K562 (cell line): Measurements from ENCODE around the gene TTBK2. TPM values are rescaled to one million over a fixed set of nuclear protein-coding genes. Genes with fewer than 3 reads are reported as not detected.

Experiments used
- ATAC-seq: fragments of 200-7000 bp; cut with Tn5 transposase; 3 replicates; pipeline ENCODE4 v1.9.1; 2020; ENCODE audit warnings: moderate library complexity
- BruUV-seq: library from RNA; stranded (reverse); fragments of 400-500 nt; replicated peaks from 2 replicates; lab custom pipeline; 2021; lab: Mats Ljungman, UMichigan
- CTCF ChIA-PET: fragments of 300-600 bp; formaldehyde crosslinking; extraction: SDS; loops from one replicate; lab custom pipeline; 2021; ENCODE audit warnings: low intra/inter-chr PET ratio; lab: Yijun Ruan, JAX
- POLR2A ChIA-PET: fragments of 300-600, 350-650 bp; sonication (Branson Sonifier 250); formaldehyde crosslinking; extraction: SDS; loops from one replicate; lab custom pipeline; 2021; ENCODE audit warnings: antibody characterized with exemption, inconsistent platforms; lab: Yijun Ruan, JAX
- DNase-seq, 4 experiments: peaks; one replicate each; pipeline versions ENCODE4 v3.0.0 to v3.0.0-alpha.2; 2011 to 2018; ENCODE audit warnings: low spot score in 3 of 4, mixed read lengths in 3 of 4; ENCODE audit errors: extremely low read depth in 1 of 4
- FAIRE-seq: peaks from 2 replicates; lab custom pipeline; 2011; peaks lifted over from hg19 to GRCh38; lab: Jason Lieb, UNC
- H2AFZ ChIP-seq: 2 replicates; pipeline ENCODE4 v1.6.0; 2011; ENCODE audit warnings: low read depth, low read length, control low read depth, inconsistent platforms
- H3K27ac ChIP-seq: fragments of 200-600 bp; 3 replicates; pipeline ENCODE4 v1.8.0; 2011; ENCODE audit warnings: low read depth, mild to moderate bottlenecking, control low read depth, inconsistent platforms, low read length, moderate library complexity, mixed read lengths; ENCODE audit errors: extremely low read depth
- H3K27me3 ChIP-seq, 2 experiments: fragments of 300-600 bp in 1 of 2; 2 replicates in 1 of 2; 3 replicates in 1 of 2; pipeline versions ENCODE4 v1.6.0 to v1.8.0; 2011; ENCODE audit warnings: inconsistent platforms in 2 of 2, low read length in 2 of 2, mild to moderate bottlenecking in 1 of 2, mixed read lengths in 1 of 2, moderate library complexity in 1 of 2; ENCODE audit not compliant: control insufficient read depth in 2 of 2, insufficient read depth in 2 of 2
- H3K36me3 ChIP-seq: fragments of 300-600 bp; 3 replicates; pipeline ENCODE4 v1.8.0; 2011; ENCODE audit warnings: mild to moderate bottlenecking, low read length, inconsistent platforms; ENCODE audit not compliant: control insufficient read depth, insufficient read depth
- H3K4me1 ChIP-seq, 2 experiments: fragments of 200-600 bp in 1 of 2; replicated peaks in 1 of 2; 2 replicates in 1 of 2; 3 replicates in 1 of 2; pipeline versions ENCODE4 v1.5.1 to v1.8.0; 2011; ENCODE audit warnings: inconsistent platforms in 2 of 2, low read length in 2 of 2, mild to moderate bottlenecking in 1 of 2, mixed read lengths in 1 of 2, moderate library complexity in 1 of 2; ENCODE audit not compliant: control insufficient read depth in 2 of 2, insufficient read depth in 2 of 2
- H3K4me2 ChIP-seq: 2 replicates; pipeline ENCODE4 v1.6.1; 2011; ENCODE audit warnings: low read length, control low read depth, inconsistent platforms, mixed read lengths; ENCODE audit not compliant: insufficient read depth
- H3K4me3 ChIP-seq: fragments of 200-600 bp; sonication (generic), shearing (Covaris generic); 2 replicates; pipeline ENCODE4 v1.5.1; 2016; ENCODE audit warnings: control low read depth, inconsistent platforms
- H3K79me2 ChIP-seq: fragments of 200-600 bp; 3 replicates; pipeline ENCODE4 v1.8.0; 2011; ENCODE audit warnings: low read length, inconsistent platforms; ENCODE audit not compliant: control insufficient read depth, insufficient read depth
- H3K9ac ChIP-seq, 2 experiments: 2 replicates each; pipeline versions ENCODE4 v1.6.0 to v1.6.1; 2011; ENCODE audit warnings: low read depth in 2 of 2, low read length in 2 of 2, control low read depth in 1 of 2, inconsistent platforms in 1 of 2, mild to moderate bottlenecking in 1 of 2, mixed read lengths in 1 of 2; ENCODE audit not compliant: insufficient read depth in 1 of 2
- H3K9me1 ChIP-seq: one replicate; pipeline ENCODE4 v1.6.0; 2011; ENCODE audit warnings: inconsistent platforms, mild to moderate bottlenecking, low read length, moderate library complexity; ENCODE audit not compliant: control insufficient read depth, insufficient read depth
- H3K9me3 ChIP-seq: replicated peaks from 2 replicates; pipeline ENCODE4 v1.5.1; 2011; ENCODE audit warnings: low read depth, low read length, inconsistent platforms; ENCODE audit not compliant: control insufficient read depth, insufficient read depth
- H4K20me1 ChIP-seq: replicated peaks from 2 replicates; pipeline ENCODE4 v1.6.1; 2011; ENCODE audit warnings: low read length, inconsistent platforms, mixed read lengths; ENCODE audit not compliant: control insufficient read depth, insufficient read depth
- ATF3 ChIP-seq, 2 experiments: fragments of 450-650 bp in 1 of 2; sonication (generic) in 1 of 2; formaldehyde crosslinking in 1 of 2; IDR thresholded peaks in 1 of 2; conservative IDR thresholded peaks in 1 of 2; 2 replicates each; pipeline versions ENCODE4 v1.6.1 to v1.8.1; 2016 to 2023; ENCODE audit warnings: mild to moderate bottlenecking in 2 of 2, moderate library complexity in 2 of 2, inconsistent platforms in 1 of 2, missing genetic modification reagents in 1 of 2
- BMI1 ChIP-seq: fragments of 150-350 bp; IDR thresholded peaks from 2 replicates; pipeline ENCODE4 v1.6.1; 2014; ENCODE audit warnings: low read length
- CSDE1 ChIP-seq, 2 experiments: fragments of 450-650 bp; IDR thresholded peaks; 2 replicates each; pipeline ENCODE4 v1.6.1; 2016; ENCODE audit warnings: mild to moderate bottlenecking in 1 of 2
- DDX20 ChIP-seq: fragments of 450-650 bp; IDR thresholded peaks from 2 replicates; pipeline ENCODE4 v1.6.1; 2016; ENCODE audit warnings: missing genetic modification characterization, low read depth, mild to moderate bottlenecking, missing compliant biosample characterization, moderate library complexity
- MAZ ChIP-seq, 2 experiments: fragments of 450-650 bp in 1 of 2; sonication (generic) in 1 of 2; formaldehyde crosslinking; IDR thresholded peaks in 1 of 2; conservative IDR thresholded peaks in 1 of 2; 2 replicates each; pipeline versions ENCODE4 v1.4.0 to v1.5.0; 2020; ENCODE audit warnings: mild to moderate bottlenecking in 1 of 2, missing genetic modification reagents in 1 of 2
- MBD2 ChIP-seq: sonication (generic); IDR thresholded peaks from 2 replicates; pipeline ENCODE4 v1.6.1; 2016; ENCODE audit warnings: low read depth, borderline replicate concordance
- RCOR1 ChIP-seq, 2 experiments: IDR thresholded peaks; 2 replicates each; pipeline ENCODE4 v1.6.1; 2012; ENCODE audit warnings: low read depth in 2 of 2, low read length in 2 of 2, borderline replicate concordance in 1 of 2, improper control_type of control experiment in 1 of 2
- SIX5 ChIP-seq, 2 experiments: IDR thresholded peaks; 2 replicates each; pipeline ENCODE4 v1.6.1; 2011; ENCODE audit warnings: low read length in 2 of 2, borderline replicate concordance in 1 of 2, low read depth in 1 of 2, mild to moderate bottlenecking in 1 of 2, moderate library complexity in 1 of 2; ENCODE audit not compliant: insufficient read depth in 1 of 2
- SP2 ChIP-seq: IDR thresholded peaks from 2 replicates; pipeline ENCODE4 v1.6.1; 2011; ENCODE audit warnings: mild to moderate bottlenecking, low read depth, low read length, moderate library complexity; ENCODE audit not compliant: poor library complexity, severe bottlenecking; ENCODE audit errors: extremely low read depth
- VEZF1 ChIP-seq: fragments of 200-800 bp; sonication (Bioruptor generic); IDR thresholded peaks from 2 replicates; pipeline ENCODE4 v1.6.1; 2017; ENCODE audit warnings: missing genetic modification characterization, missing compliant biosample characterization
- ZNF175 ChIP-seq: fragments of 200-800 bp; sonication (Bioruptor generic); IDR thresholded peaks from 2 replicates; pipeline ENCODE4 v1.6.1; 2016; ENCODE audit warnings: low read depth, mild to moderate bottlenecking, missing genetic modification characterization, missing compliant biosample characterization
- ZNF395 ChIP-seq: fragments of 200-800 bp; sonication (Bioruptor generic); IDR thresholded peaks from 2 replicates; pipeline ENCODE4 v1.6.1; 2017; ENCODE audit warnings: missing genetic modification characterization, missing compliant biosample characterization
- WGBS: fragments of 100-300 bp; shearing (Covaris generic); methylation state at CpG from one replicate; pipeline ENCODE4 v1.1.6; 2016; ENCODE audit warnings: low coverage, mixed read lengths; ENCODE audit not compliant: insufficient coverage; ENCODE audit errors: missing lambda C conversion rate; 5-methylcytosine and 5-hydroxymethylcytosine counted together
- in situ Hi-C: fragments of 300-500 bp; cut with MboI; formaldehyde crosslinking; loops from 4 replicates; pipeline ENCODE4 v1.15.0; 2018; ENCODE audit warnings: inconsistent platforms, mixed read lengths
- intact Hi-C: fragments of 100-400 bp; cut with micrococcal nuclease; formaldehyde crosslinking; loops from 2 replicates; pipeline ENCODE4 v1.14.2; 2022
- polyA plus RNA-seq, 8 experiments: library from polyadenylated mRNA; depleted of rRNA in 4 of 8; stranded (reverse) in 5 of 8; unstranded in 3 of 8; fragments of >200 nt; fragmentation: Nextera tagmentation in 2 of 8; fragmentation: Illumina TruSeq in 1 of 8; extraction: Ambion mirVana in 2 of 8; extraction: Trizol in 1 of 8; gene quantifications; 2 replicates each; pipeline versions ENCODE4 v1.2.1 to v1.2.3, GENCODE V29; 2011 to 2014; ENCODE audit warnings: inconsistent platforms in 1 of 8, missing spikeins in 1 of 8
- total RNA-seq, 7 experiments: library from RNA; depleted of rRNA in 6 of 7; stranded (reverse); fragments of >200 nt in 6 of 7; fragmentation: Illumina TruSeq in 2 of 7; extraction: Trizol in 2 of 7; gene quantifications; 2 replicates each; pipeline versions ENCODE4 v1.2.1 to v1.2.3, GENCODE V29; 2011 to 2021; ENCODE audit warnings: low replicate concordance in 1 of 7

TTBK2 gene
- total and polyA plus RNA-seq, 9 of the 15 experiments (the other 6 are each of a cell fraction or from before 2014, with no cell fraction given) = 0.89 to 8.0 (median 4.8) TPM

- Histone ChIP-seq H3K4me1 (no peaks in the 10 kb centered on the region), H3K9ac (no peak overlapping the region), H3K4me3 (no peak overlapping the region), H3K27me3 (no peaks in the 10 kb centered on the region), H3K27ac (no peak overlapping the region), H4K20me1 (no peaks in the 10 kb centered on the region), H2AFZ (no peak overlapping the region), H3K36me3 (no peaks in the 10 kb centered on the region), H3K9me3 (no peaks in the 10 kb centered on the region), H3K4me2 (no peak overlapping the region), H3K79me2 (no peaks in the 10 kb centered on the region)
- intact Hi-C loops (no loop called here), in situ Hi-C loops (no loop called here)
- FAIRE-seq (no peak), DNase-seq (no peak)
- BruUV-seq = no TSS peak
- 46% methylated on average over 2 of the region's 2 CpGs for WGBS
- no peak for TF ChIP-seq BMI1
- no peak for TF ChIP-seq SIX5 (IDR thresholded peaks at IDR 0.05; ENCODE audit: borderline replicate concordance in 1 of 2, insufficient read depth in 1 of 2, low read depth in 1 of 2, low read length in 2 of 2)
- no peak for TF ChIP-seq DDX20
- TF ChIP-seq ZNF395 = no peak
- TF ChIP-seq RCOR1 (IDR thresholded peaks at IDR 0.05; ENCODE audit: borderline replicate concordance in 1 of 2, low read depth in 2 of 2, low read length in 2 of 2) = no peak
- TF ChIP-seq ZNF175 (CRISPR knock-in tag) = no peak
- no peak for TF ChIP-seq MBD2
- TF ChIP-seq VEZF1 (CRISPR knock-in tag) = no peak
- TF ChIP-seq CSDE1 (IDR thresholded peaks at IDR 0.05) = no peak
- no peak for TF ChIP-seq SP2
- no peak for TF ChIP-seq ATF3 (IDR thresholded peaks at IDR 0.05)
- TF ChIP-seq ATF3 (CRISPR knock-in tag; conservative IDR thresholded peaks at IDR 0.05) = no peak
- TF ChIP-seq MAZ (CRISPR knock-in tag; conservative IDR thresholded peaks at IDR 0.05 in 1 of 2, IDR thresholded peaks at IDR 0.05 in 1 of 2) = no peak
- TF ChIP-seq, all 486 proteins: peak for 0
- H3K9me1 ChIP-seq = no peaks in the 10 kb centered on the region
- no peak for ATAC-seq
- ChIA-PET POLR2A (no interaction called here), CTCF (no interaction called here)
Measured at GRCh38 chr15:42849836-42850235, 70.7 kb downstream of the TTBK2 start.
